GM12875 (cell line): ENCODE data around the gene LGALS3BP.
A peak's percentile ranks its signal among the peaks of the same experiment; 100 is the strongest.
"Not testable (repeated sequence)": the region's sequence is repeated elsewhere in the genome, so short reads cannot be mapped to it uniquely, and the experiment has no call there.

ENCODE experiments used
- H3K4me3 ChIP-seq: one replicate; pipeline ENCODE4 v1.5.1; 2011; ENCODE audit warnings: low read depth, low read length, control low read depth
- CTCF ChIP-seq: IDR thresholded peaks from 2 replicates; pipeline ENCODE4 v1.5.1; 2011; ENCODE audit warnings: low read depth, mild to moderate bottlenecking, control low read depth, inconsistent platforms, low read length, moderate library complexity, borderline replicate concordance; ENCODE audit not compliant: insufficient read depth

The LGALS3BP gene

DNA sequence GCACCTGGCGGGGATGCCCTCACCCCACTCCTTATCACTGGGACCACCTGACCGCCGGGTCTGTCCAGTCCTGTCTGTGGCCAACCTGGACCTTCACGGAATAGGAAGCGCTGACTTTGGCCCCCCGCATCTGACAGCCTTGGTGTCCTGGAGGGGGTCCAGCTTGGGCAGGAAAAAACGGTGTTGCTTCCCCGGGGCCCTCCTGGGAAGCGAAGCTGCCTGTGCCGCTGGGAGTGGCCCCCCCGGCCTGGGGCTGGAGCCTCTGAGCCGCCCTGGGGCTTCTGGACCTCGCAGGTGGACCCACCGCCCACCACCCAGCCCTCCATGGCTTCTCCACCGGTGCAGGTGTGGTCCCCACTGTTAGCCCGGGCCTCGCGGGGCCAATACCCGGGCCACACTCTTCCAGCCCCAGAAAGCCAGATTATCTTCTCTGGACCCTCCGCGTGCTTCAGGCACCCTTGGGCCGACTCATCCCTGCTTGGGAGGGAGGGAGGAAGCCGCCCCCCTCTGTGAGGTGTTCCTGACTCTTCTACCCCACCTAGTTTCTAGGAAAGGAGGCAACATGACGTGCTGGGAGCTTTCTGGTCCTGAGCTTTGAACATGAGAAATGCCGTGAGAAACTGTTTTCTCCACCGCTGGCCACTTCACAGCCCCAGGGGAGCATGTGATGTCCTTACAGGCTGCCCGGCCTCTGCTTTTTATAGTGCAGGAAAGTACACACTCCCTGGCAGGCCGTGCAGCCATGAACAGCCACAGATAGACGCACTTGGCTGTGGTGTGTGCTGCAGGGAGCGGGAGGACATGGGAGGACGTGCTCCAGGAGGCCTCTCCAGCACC, 45.4 kb upstream of the LGALS3BP start:
- no peak overlapping the region for H3K4me3 ChIP-seq
- no peak for TF ChIP-seq CTCF

DNA sequence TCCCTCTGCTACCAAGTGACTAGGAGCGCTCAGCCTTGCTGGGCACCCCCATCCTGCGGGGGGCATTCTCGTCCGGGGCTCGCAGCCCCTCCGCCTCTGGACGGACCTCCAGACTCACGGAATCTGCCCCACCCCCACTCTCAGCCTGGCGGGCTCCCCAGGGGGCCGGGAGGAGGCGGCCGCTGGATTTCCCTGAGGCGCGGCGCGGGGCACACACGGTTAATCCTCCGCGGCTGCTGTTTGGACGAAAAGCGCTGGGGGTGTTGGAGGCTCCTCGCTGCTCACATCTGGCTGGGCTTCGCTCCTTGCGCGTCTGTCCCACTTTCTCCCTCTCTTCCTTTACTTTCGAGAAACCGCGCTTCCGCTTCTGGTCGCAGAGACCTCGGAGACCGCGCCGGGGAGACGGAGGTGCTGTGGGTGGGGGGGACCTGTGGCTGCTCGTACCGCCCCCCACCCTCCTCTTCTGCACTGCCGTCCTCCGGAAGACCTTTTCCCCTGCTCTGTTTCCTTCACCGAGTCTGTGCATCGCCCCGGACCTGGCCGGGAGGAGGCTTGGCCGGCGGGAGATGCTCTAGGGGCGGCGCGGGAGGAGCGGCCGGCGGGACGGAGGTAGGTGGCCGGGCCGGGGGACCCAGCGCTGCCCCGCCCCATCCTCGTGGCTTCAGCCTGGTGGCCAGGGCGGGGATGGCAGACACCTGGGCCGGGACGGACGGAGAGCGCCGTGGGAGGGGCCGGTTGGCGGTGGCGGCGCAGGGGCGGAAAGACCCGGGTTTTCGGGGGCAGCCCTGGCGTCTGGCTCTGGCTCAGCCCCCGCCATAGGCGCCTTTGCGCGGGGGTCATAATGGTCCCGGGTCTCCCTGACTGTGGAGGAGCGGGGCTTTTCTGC, 44.4 kb upstream of the LGALS3BP start, which contains the start of gene C1QTNF1:
C1QTNF1 (plus strand) TSS at position 284 of the 886 bp plus-strand sequence. CDS start 19,800 bp downstream, outside the sequence.
- 0 out of 2 replicates have a peak, but pooled peaks have one; percentile 19 for TF ChIP-seq CTCF
- H3K4me3 ChIP-seq = no peak within 1 kb of the TSS

DNA sequence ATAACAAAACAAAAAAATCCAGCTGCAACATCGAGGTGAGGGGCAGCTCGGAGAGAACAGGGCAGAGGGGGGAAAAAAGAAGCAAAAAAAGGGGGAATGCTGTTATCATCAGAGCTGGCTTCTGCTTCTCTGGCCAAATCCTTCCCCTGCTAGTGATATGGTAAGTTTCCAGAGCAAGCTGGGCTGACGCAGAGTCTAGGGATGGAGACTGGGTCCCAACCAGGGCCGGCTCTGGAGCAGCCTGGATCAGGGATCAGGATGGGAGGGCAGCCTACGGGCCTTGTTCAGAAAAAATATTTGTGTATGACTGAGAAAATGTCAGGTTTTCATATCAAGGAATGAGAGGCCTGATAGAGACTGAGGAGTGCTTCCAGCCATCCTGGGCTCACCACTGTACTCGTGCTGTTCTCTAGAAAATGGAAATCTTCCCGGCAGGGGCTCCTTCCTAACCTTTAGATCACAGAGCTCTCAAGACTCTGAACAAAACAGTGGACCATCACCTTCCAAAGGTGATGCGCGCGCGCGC, 43.5 kb upstream of the LGALS3BP start:
- no peak for TF ChIP-seq CTCF
- no peak overlapping the region for H3K4me3 ChIP-seq

DNA sequence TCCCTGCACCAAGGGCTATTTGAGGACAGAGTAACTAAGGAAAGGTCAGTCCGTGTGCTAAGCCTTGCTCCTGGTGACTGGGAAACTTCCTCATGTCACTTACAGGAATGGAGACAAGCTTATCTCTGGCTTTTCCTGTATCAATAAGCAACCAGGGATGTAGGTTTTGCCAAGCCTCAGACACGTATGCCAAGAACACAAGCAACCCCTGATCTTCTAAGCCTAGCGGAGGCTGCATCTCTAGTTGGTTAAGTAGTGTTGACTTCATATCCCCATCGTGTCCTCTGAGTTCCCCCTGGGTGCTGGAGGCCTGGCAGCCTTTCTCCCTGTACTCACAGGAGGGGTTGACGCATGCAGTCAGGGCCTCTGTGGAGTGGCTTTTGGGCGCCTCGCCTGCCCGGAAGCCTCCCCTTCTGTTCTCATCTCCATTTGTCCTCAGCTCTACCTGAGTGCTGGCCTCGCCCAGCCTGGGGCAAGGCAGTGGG, 42.8 kb upstream of the LGALS3BP start:
- H3K4me3 ChIP-seq = no peak overlapping the region

GRCh38 chr17:79021929-79022328, 42.2 kb upstream of the LGALS3BP start:
- not testable (repeated sequence) for H3K4me3 ChIP-seq

More for the DNA sequence above, 42.8 kb upstream of the LGALS3BP start:
- no peak for TF ChIP-seq CTCF

- TF ChIP-seq CTCF = no peak
- no peak overlapping the region for H3K4me3 ChIP-seq
Measured at GRCh38 chr17:79020631-79021301, 41.0 kb upstream of the LGALS3BP start.
